SK-N-SH treated with all-trans-retinoic acid at 6 μM for 48 hours (cell line): ENCODE measurements around the gene OVOL3.

Experiments used
- ATAC-seq: fragments of 200-7000 bp; cut with Tn5 transposase; 3 replicates; pipeline ENCODE4 v1.9.1; 2020; ENCODE audit warnings: mild to moderate bottlenecking, moderate library complexity
- BACH2 ChIP-seq: fragments of 250-450 bp; sonication (Bioruptor Pico); IDR thresholded peaks from 2 replicates; pipeline ENCODE4 v1.9.0; 2021; ENCODE audit warnings: mild to moderate bottlenecking, borderline replicate concordance
- CSDC2 ChIP-seq: fragments of 250-450 bp; sonication (Bioruptor Pico); IDR thresholded peaks from 2 replicates; pipeline ENCODE4 v1.5.0; 2020; ENCODE audit warnings: mild to moderate bottlenecking, moderate library complexity
- ESRRG ChIP-seq: fragments of 250-450 bp; sonication (Bioruptor Pico); IDR thresholded peaks from 2 replicates; pipeline ENCODE4 v1.6.1; 2021; ENCODE audit warnings: mild to moderate bottlenecking
- GLIS3 ChIP-seq: fragments of 250-450 bp; sonication (Bioruptor Pico); IDR thresholded peaks from 2 replicates; pipeline ENCODE4 v1.5.0; 2020; ENCODE audit warnings: mild to moderate bottlenecking, moderate library complexity
- ISL1 ChIP-seq: fragments of 250-450 bp; sonication (Bioruptor Pico); IDR thresholded peaks from 2 replicates; pipeline ENCODE4 v2.1.2; 2022; ENCODE audit warnings: mild to moderate bottlenecking, moderate library complexity
- OSR1 ChIP-seq: fragments of 250-450 bp; sonication (Bioruptor Pico); IDR thresholded peaks from 2 replicates; pipeline ENCODE4 v1.8.0; 2022; ENCODE audit warnings: moderate library complexity, mild to moderate bottlenecking, inconsistent platforms
- RARB ChIP-seq: fragments of 250-450 bp; sonication (Bioruptor Pico); IDR thresholded peaks from 2 replicates; pipeline ENCODE4 v1.8.0; 2021; ENCODE audit warnings: mild to moderate bottlenecking, moderate library complexity
- SNAI2 ChIP-seq: fragments of 250-450 bp; sonication (Bioruptor Pico); IDR thresholded peaks from 2 replicates; pipeline ENCODE4 v1.5.0; 2020; ENCODE audit warnings: mild to moderate bottlenecking, moderate library complexity
- TCF4 ChIP-seq: fragments of 250-450 bp; sonication (Bioruptor Pico); IDR thresholded peaks from 2 replicates; pipeline ENCODE4 v1.8.0; 2021; ENCODE audit warnings: mild to moderate bottlenecking, moderate library complexity, borderline replicate concordance
- TOX ChIP-seq: fragments of 250-450 bp; sonication (Bioruptor Pico); IDR thresholded peaks from 2 replicates; pipeline ENCODE4 v1.8.0; 2021; ENCODE audit warnings: mild to moderate bottlenecking, moderate library complexity, borderline replicate concordance
- ZC3H10 ChIP-seq: fragments of 250-450 bp; sonication (Bioruptor Pico); IDR thresholded peaks from 2 replicates; pipeline ENCODE4 v1.5.1; 2021; ENCODE audit warnings: mild to moderate bottlenecking, moderate library complexity
- ZFP3 ChIP-seq: fragments of 250-450 bp; sonication (Bioruptor Pico); IDR thresholded peaks from 2 replicates; pipeline ENCODE4 v1.5.0; 2020; ENCODE audit warnings: mild to moderate bottlenecking, moderate library complexity
- ZFP30 ChIP-seq: fragments of 450-650 bp; formaldehyde crosslinking; IDR thresholded peaks from 2 replicates; pipeline ENCODE4 v1.5.0; 2022; ENCODE audit warnings: mild to moderate bottlenecking, moderate library complexity
- ZNF565 ChIP-seq: fragments of 450-650 bp; formaldehyde crosslinking; conservative IDR thresholded peaks from 2 replicates; pipeline ENCODE4 v1.5.0; 2020; ENCODE audit warnings: low read depth, mild to moderate bottlenecking, moderate library complexity
- ZNF70 ChIP-seq: fragments of 450-650 bp; formaldehyde crosslinking; IDR thresholded peaks from 2 replicates; pipeline ENCODE4 v1.5.0; 2020; ENCODE audit warnings: mild to moderate bottlenecking, moderate library complexity
- ZNF8 ChIP-seq: fragments of 450-650 bp; formaldehyde crosslinking; IDR thresholded peaks from 2 replicates; pipeline ENCODE4 v1.5.0; 2020; ENCODE audit warnings: mild to moderate bottlenecking, moderate library complexity
- TF ChIP-seq, protein P1 (sequence below): fragments of 250-450 bp; sonication (Bioruptor Pico); IDR thresholded peaks from 2 replicates; pipeline ENCODE4 v1.5.1; 2021; ENCODE audit warnings: mild to moderate bottlenecking, moderate library complexity
- TF ChIP-seq, protein P2 (sequence below): fragments of 250-450 bp; sonication (Bioruptor Pico); IDR thresholded peaks from 2 replicates; pipeline ENCODE4 v1.8.0; 2020; ENCODE audit warnings: mild to moderate bottlenecking, moderate library complexity, borderline replicate concordance
- TF ChIP-seq, protein P3 (sequence below): fragments of 250-450 bp; sonication (Bioruptor Pico); IDR thresholded peaks from 2 replicates; pipeline ENCODE4 v1.8.0; 2021; ENCODE audit warnings: low read depth, mild to moderate bottlenecking, moderate library complexity, borderline replicate concordance
- TF ChIP-seq, protein P4 (sequence below): fragments of 250-450 bp; sonication (Bioruptor Pico); IDR thresholded peaks from 2 replicates; pipeline ENCODE4 v1.5.1; 2020; ENCODE audit warnings: low read depth, mild to moderate bottlenecking, moderate library complexity

Gene OVOL3

DNA sequence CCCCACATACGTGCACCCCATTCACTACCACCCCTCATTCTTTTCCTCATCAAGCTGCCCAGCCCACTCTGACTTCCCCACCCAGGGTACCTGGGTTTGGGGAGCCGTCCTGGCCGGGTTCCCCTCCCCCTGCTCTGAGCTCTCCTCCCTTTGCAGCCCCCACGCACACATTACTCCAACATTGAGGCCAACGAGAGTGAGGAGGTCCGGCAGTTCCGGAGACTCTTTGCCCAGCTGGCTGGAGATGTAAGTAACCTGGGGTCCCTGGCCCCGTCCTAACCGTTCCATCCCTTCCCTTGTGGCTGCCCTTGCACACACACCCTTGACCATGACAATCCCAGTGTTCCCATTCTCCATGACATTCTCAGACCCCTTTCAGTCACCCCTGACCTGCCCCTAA, 31.6 kb downstream of the OVOL3 start (continued):
- TF ChIP-seq, protein P1, sequence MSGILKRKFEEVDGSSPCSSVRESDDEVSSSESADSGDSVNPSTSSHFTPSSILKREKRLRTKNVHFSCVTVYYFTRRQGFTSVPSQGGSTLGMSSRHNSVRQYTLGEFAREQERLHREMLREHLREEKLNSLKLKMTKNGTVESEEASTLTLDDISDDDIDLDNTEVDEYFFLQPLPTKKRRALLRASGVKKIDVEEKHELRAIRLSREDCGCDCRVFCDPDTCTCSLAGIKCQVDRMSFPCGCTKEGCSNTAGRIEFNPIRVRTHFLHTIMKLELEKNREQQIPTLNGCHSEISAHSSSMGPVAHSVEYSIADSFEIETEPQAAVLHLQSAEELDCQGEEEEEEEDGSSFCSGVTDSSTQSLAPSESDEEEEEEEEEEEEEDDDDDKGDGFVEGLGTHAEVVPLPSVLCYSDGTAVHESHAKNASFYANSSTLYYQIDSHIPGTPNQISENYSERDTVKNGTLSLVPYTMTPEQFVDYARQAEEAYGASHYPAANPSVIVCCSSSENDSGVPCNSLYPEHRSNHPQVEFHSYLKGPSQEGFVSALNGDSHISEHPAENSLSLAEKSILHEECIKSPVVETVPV (CRISPR knock-in tag) = no peak
- TF ChIP-seq ZNF565 (CRISPR knock-in tag) = no peak
- TF ChIP-seq GLIS3 (CRISPR knock-in tag) = no peak
- no peak for TF ChIP-seq BACH2 (CRISPR knock-in tag)

DNA sequence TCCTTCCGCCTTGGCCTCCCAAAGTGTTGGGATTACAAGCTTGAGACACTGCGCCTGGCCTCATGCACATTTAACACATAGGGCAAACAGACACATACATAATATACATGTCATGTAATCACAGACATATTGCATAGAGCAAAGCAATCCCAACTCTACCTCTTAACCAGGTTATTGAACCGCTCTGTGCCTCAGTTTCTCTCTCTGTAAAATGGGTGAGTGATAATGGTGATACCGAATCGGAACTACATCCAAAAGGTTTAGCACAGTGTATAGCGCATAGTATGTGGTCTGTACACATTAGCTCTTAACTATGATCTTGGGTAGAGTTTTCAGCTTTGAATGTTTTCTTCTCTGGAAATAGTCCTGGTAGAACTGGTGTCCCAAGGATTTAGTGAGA, 33.7 kb downstream of the OVOL3 start:
- ATAC-seq = no peak
- no peak for TF ChIP-seq ZFP30 (CRISPR knock-in tag)
- TF ChIP-seq TCF4 (CRISPR knock-in tag) = no peak
- no peak for TF ChIP-seq CSDC2
- TF ChIP-seq, protein P1 (CRISPR knock-in tag) = no peak
- TF ChIP-seq ZC3H10 (CRISPR knock-in tag) = no peak
- no peak for TF ChIP-seq ISL1 (CRISPR knock-in tag)
- TF ChIP-seq, protein P2, sequence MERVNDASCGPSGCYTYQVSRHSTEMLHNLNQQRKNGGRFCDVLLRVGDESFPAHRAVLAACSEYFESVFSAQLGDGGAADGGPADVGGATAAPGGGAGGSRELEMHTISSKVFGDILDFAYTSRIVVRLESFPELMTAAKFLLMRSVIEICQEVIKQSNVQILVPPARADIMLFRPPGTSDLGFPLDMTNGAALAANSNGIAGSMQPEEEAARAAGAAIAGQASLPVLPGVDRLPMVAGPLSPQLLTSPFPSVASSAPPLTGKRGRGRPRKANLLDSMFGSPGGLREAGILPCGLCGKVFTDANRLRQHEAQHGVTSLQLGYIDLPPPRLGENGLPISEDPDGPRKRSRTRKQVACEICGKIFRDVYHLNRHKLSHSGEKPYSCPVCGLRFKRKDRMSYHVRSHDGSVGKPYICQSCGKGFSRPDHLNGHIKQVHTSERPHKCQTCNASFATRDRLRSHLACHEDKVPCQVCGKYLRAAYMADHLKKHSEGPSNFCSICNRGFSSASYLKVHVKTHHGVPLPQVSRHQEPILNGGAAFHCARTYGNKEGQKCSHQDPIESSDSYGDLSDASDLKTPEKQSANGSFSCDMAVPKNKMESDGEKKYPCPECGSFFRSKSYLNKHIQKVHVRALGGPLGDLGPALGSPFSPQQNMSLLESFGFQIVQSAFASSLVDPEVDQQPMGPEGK (CRISPR knock-in tag) = no peak
- TF ChIP-seq, protein P3, sequence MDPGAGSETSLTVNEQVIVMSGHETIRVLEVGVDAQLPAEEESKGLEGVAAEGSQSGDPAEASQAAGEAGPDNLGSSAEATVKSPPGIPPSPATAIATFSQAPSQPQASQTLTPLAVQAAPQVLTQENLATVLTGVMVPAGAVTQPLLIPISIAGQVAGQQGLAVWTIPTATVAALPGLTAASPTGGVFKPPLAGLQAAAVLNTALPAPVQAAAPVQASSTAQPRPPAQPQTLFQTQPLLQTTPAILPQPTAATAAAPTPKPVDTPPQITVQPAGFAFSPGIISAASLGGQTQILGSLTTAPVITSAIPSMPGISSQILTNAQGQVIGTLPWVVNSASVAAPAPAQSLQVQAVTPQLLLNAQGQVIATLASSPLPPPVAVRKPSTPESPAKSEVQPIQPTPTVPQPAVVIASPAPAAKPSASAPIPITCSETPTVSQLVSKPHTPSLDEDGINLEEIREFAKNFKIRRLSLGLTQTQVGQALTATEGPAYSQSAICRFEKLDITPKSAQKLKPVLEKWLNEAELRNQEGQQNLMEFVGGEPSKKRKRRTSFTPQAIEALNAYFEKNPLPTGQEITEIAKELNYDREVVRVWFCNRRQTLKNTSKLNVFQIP (CRISPR knock-in tag) = no peak
- TF ChIP-seq RARB (CRISPR knock-in tag) = no peak
- TF ChIP-seq TOX = no peak
- TF ChIP-seq ESRRG (CRISPR knock-in tag) = no peak
- TF ChIP-seq, all 23 proteins: peak for 0

DNA sequence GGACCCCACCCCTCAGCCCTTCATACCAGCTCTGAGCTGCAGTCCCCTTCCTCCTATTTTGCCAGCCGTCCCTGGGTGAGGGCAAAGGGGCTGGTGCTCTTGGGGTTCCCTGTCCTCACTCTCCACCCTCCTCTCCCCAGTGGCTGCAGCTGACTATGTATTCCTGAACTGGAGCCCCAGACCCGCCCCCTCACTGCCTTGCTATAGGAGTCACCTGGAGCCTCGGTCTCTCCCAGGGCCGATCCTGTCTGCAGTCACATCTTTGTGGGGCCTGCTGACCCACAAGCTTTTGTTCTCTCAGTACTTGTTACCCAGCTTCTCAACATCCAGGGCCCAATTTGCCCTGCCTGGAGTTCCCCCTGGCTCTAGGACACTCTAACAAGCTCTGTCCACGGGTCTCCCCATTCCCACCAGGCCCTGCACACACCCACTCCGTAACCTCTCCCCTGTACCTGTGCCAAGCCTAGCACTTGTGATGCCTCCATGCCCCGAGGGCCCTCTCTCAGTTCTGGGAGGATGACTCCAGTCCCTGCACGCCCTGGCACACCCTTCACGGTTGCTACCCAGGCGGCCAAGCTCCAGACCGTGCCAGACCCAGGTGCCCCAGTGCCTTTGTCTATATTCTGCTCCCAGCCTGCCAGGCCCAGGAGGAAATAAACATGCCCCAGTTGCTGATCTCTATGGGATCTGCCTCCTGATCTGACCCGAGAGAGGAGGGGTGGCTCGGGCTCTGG, 38.9 kb downstream of the OVOL3 start:
- no peak for ATAC-seq
- TF ChIP-seq CSDC2 = no peak
- TF ChIP-seq BACH2 (CRISPR knock-in tag) = no peak
- TF ChIP-seq ZNF70 (CRISPR knock-in tag) = no peak
- TF ChIP-seq SNAI2 (CRISPR knock-in tag) = no peak
- TF ChIP-seq ISL1 (CRISPR knock-in tag) = no peak
- no peak for TF ChIP-seq TCF4 (CRISPR knock-in tag)
- TF ChIP-seq ESRRG (CRISPR knock-in tag) = no peak
- TF ChIP-seq, protein P4, sequence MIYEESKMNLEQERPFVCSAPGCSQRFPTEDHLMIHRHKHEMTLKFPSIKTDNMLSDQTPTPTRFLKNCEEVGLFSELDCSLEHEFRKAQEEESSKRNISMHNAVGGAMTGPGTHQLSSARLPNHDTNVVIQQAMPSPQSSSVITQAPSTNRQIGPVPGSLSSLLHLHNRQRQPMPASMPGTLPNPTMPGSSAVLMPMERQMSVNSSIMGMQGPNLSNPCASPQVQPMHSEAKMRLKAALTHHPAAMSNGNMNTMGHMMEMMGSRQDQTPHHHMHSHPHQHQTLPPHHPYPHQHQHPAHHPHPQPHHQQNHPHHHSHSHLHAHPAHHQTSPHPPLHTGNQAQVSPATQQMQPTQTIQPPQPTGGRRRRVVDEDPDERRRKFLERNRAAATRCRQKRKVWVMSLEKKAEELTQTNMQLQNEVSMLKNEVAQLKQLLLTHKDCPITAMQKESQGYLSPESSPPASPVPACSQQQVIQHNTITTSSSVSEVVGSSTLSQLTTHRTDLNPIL (CRISPR knock-in tag) = no peak
- no peak for TF ChIP-seq RARB (CRISPR knock-in tag)
- TF ChIP-seq, protein P3 (CRISPR knock-in tag) = no peak
- no peak for TF ChIP-seq ZFP30 (CRISPR knock-in tag)
- no peak for TF ChIP-seq ZFP3 (CRISPR knock-in tag)
- no peak for TF ChIP-seq OSR1 (CRISPR knock-in tag)
- TF ChIP-seq GLIS3 (CRISPR knock-in tag) = no peak
- no peak for TF ChIP-seq ZNF8 (CRISPR knock-in tag)
- TF ChIP-seq, protein P2 (CRISPR knock-in tag) = no peak
